GM18508 (cell line): ENCODE results near the gene RESP18.
"Not testable (repeated sequence)": the region's sequence is repeated elsewhere in the genome, so short reads cannot be mapped to it uniquely, and the experiment has no call there.

Experiments
- ATAC-seq: cut with Tn5 transposase; IDR thresholded peaks from one replicate; pipeline ENCODE4 v1.9.1; 2021; ENCODE audit warnings: moderate number of reproducible peaks; ENCODE audit not compliant: insufficient read depth, unreplicated experiment

The RESP18 gene

GRCh38 chr2:219327719-219328118 lies 4.8 kb downstream of the RESP18 start:
- ATAC-seq = no peak

- no peak for ATAC-seq
These were observed 6.8 kb downstream of the RESP18 start for GRCh38 chr2:219325657-219326315.

- ATAC-seq = no peak
These were observed 7.4 kb downstream of the RESP18 start for GRCh38 chr2:219325136-219325535.

GRCh38 chr2:219323434-219323833 lies 9.1 kb downstream of the RESP18 start:
- ATAC-seq = no peak

- no peak for ATAC-seq
These were observed 17.6 kb downstream of the RESP18 start for GRCh38 chr2:219314804-219315468.

GRCh38 chr2:219312683-219313263 lies 19.8 kb downstream of the RESP18 start:
- not testable (repeated sequence) for ATAC-seq

GRCh38 chr2:219309278-219309677 lies 23.3 kb downstream of the RESP18 start, which contains the start of gene PTPRN:
Gene PTPRN, minus strand, starts transcription at chr2:219309401. Its CDS starts 69 bp downstream, at chr2:219309332.
- no peak for ATAC-seq

GRCh38 chr2:219308142-219309101 lies 24.1 kb downstream of the RESP18 start:
- ATAC-seq = no peak

GRCh38 chr2:219306047-219306446 lies 26.5 kb downstream of the RESP18 start:
- no peak for ATAC-seq

- ATAC-seq = no peak
These were observed 28.3 kb downstream of the RESP18 start for GRCh38 chr2:219304223-219304622.

- ATAC-seq = no peak
These were observed 30.1 kb downstream of the RESP18 start for GRCh38 chr2:219302412-219302968.

GRCh38 chr2:219300022-219300421 lies 32.5 kb downstream of the RESP18 start:
- ATAC-seq = no peak

GRCh38 chr2:219299372-219299760 lies 33.2 kb downstream of the RESP18 start:
- ATAC-seq = no peak

- ATAC-seq = no peak
These were observed 33.7 kb downstream of the RESP18 start for GRCh38 chr2:219298759-219299371.

GRCh38 chr2:219297766-219298456 lies 34.6 kb downstream of the RESP18 start:
- no peak for ATAC-seq

GRCh38 chr2:219296631-219297391 lies 35.7 kb downstream of the RESP18 start:
- no peak for ATAC-seq

GRCh38 chr2:219296142-219296541 lies 36.4 kb downstream of the RESP18 start:
- no peak for ATAC-seq
